GM21447 (cell line): Measurements from ENCODE around the gene FMN2.

Experiments
- ATAC-seq: cut with Tn5 transposase; IDR thresholded peaks from one replicate; pipeline ENCODE4 v1.9.1; 2021; ENCODE audit not compliant: unreplicated experiment

FMN2 gene

DNA sequence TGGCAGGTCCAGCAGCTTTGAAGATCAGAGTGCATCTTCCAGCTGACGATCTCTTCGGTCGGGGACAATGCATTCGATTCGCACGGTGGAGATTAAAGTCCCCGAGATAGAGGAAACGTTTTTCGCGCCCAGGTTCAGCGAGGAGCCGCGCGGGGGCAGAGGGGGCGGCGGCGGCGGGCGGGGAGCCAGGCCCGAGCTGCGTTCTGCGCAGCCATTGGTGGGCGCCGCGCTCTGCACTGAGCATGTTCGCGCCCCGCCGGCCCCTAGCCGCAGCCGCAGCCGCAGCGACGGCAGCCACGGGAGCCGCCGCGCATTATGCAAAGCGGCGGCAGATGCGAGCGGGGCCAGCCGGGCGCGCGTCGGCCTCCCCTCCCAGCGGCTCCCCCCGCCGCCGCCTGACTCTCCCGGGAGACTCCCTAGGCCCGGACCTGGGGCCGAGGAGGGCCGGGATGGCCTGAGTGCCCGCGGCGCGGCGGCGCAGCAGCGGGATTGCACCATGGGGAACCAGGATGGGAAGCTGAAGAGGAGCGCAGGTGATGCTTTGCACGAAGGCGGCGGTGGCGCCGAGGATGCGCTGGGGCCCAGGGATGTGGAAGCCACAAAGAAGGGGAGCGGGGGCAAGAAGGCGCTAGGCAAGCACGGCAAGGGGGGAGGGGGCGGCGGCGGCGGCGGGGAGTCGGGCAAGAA, at the start of gene FMN2:
FMN2 (plus strand) TSS at position 270 of the 687 bp plus-strand sequence; CDS start at position 497, 227 bp downstream.
- ATAC-seq, result no peak

DNA sequence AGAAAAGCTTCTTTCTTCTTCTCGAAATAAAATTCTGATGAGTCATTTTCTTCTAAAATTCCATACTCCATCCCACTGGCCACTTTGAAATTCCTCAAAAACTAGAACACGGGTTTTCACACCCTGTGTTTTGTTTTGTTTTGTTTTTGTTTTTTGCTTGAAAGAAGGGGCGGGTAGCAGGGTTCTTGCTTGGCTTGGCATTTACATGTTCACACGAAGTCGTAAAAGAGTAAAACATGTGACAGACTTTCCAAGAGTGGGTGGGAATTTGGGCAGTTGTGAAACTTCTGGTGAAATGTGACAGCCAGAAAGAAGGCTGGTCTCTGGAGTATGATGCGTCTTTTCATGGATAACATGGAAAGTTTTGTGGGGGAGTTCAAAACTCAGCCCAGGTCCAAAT, 47.1 kb upstream of the FMN2 start:
- ATAC-seq, result no peak

DNA sequence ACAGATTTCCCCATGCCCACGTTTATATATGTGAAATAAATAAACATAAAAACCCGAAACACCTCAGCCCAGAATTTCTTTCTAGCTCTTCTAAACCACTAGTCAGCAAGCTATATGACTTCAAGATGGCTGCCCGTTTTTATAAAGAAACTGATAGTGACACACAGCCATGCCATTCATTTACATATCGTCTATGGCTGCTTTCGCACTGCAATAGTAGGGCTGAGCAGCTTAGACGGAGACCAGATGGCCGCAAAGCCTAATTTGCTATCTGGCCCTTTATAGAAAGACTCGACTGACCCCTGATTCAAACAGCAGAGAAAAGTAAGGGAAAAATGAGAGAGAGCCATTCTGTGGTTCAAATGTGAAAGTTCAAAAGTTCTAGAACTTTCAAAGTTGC, 45.7 kb upstream of the FMN2 start:
- ATAC-seq, result no peak

DNA sequence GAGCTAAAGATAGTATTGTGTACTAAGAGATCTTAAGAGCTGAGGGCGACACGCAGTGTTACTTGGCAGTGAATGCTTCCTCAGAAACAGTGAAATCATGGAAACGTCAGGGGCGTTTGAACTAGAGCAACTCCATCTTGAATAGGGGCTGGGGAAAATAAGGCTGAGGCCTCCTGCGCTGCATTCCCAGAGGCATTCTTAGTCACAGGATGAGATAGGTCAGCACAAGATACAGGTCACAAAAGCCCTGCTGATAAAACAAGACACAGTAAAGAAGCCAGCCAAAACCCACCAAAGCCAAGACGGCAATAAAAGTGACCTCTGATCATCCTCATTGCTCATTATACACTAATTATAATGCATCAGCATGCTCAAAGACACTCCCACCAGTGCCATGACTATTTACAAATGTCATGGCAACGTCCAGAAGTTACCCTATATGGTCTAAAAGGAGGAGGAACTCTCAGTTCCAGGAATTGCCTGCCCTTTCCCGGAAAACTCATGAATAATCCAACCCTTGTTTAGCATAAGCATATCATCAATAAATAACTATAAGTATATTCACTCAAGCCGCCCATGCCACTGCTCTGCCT, 37.5 kb upstream of the FMN2 start:
- no peak for ATAC-seq

DNA sequence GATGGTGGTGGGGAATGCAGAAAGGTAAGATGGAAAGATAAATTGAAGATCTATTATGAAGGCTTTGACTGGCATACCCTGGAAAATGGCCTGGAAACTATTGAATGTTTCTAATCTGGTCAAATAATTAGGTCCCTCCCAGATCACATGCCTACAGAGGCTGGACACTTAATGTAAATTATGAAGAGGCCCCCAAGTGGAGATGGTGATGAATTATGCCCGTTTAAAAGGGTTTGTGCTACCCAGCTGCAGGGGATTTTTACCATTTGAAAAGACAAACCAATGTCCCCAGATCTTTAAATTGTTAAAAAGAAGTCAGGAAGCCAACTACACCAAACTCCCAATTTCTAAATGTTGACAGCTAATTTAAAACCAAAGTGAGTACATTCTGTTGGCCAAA, 35.7 kb upstream of the FMN2 start:
- ATAC-seq, result no peak

DNA sequence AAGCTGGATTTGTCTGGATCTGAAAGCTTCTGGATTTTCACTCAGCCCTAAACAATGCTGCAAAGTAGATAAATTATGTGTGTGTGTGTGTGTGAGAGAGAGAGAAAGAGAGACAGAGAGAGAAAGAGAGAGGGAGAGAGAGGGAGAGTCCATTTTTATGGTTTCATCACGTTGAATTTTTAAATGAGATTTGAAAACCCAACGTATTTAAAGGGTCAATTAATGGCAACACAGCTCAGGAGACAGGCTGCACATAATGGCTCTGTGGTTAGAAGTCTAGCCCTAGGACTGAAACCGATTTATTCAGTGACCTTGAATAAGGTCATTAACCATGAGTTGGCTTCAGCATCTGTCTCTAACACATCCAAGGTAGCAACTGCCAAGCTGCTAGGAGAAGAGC, 35.3 kb upstream of the FMN2 start:
- ATAC-seq, result no peak

DNA sequence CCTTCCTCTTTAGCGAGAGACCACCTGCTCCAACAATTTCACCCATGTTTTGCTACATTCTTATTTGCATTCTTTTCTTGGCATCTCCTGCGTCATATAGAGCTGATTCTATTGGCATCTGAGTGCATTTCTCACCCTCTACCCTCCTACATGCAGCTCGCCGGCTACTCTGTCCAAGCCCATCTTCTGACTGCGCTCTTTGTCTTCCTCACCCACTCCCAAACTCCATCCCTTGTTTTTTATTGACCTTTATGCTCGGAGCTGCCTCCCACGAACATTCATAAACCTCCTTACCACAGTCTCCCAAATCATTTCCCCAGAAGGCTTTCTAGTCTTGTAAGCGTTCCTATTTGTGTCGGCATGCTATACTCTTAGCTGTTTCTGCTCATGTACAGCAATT, 33.6 kb upstream of the FMN2 start:
- ATAC-seq, result no peak

DNA sequence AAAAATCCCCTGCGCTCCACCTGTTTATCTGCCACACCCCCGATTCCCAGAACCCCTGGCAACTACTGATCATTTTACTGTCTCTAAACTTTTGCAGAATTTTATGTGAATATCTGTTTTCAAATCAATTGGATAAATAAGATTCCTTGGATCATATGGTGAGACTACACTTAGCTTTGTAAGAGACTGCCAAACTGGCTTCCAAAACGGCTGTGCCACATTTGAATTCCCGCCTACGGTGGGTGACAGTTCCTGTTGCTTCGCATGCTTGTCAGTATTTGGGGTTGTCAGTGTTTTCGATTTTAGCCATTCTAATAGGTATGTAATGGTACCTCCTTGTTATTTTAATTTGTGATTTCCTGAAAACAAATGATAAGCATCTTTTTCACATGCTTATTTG, 22.7 kb upstream of the FMN2 start:
- no peak for ATAC-seq

DNA sequence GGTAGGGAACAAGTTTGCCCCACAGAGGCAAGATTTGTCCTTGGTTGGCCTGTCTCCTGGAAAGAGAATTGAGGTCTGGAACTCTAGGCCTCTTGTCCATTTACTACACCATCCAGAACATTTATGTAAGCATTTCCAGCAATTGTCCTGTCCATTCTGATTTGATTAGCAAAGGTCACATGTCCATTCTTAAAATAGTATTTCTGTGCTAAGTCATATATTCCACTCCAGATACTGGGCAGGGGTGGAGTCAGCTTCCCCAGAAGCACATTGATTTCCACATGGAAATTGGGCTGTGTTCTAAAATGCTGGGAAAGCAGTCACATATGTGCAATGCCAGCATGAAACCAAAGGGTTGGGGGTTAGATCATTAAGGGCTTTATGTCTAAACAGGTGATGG, 21.5 kb upstream of the FMN2 start:
- no peak for ATAC-seq

DNA sequence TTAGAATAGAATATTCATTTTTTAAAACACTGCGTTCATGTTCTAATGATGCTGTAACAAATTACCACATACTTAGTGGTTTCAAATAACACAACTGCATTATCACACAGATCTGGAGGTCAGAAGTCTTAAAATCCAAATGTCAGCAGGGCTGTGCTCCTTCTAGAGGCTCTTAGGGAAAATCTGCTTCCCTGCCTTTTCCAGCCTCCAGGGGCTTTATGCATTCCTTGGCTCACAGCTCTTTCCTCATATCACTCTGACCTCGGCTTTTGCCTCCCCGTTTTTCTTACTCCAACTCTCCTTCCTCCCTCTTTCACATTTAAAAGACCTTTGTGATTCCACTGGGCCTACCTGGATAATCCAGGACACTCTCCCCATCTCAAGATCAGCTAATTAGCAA, 18.6 kb upstream of the FMN2 start:
- ATAC-seq, result no peak

DNA sequence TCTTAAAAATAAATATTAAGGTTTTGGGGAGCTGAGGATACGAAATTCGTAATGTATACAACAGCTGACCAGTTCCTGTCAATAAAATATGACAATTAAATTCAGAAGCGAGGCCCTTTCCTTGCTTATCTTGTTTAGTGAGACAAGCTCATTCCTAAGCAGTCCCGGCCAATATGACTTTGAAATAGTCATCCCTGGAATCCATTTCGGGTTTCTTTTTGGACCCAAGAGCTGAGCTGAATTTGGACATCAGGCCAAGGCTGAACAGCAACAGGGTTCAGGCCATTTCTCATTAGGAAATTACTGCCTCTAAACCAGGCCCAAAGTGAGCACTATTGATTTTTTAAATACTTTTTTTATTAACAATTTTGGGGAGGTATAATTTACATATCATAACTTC, 17.3 kb upstream of the FMN2 start:
- no peak for ATAC-seq

DNA sequence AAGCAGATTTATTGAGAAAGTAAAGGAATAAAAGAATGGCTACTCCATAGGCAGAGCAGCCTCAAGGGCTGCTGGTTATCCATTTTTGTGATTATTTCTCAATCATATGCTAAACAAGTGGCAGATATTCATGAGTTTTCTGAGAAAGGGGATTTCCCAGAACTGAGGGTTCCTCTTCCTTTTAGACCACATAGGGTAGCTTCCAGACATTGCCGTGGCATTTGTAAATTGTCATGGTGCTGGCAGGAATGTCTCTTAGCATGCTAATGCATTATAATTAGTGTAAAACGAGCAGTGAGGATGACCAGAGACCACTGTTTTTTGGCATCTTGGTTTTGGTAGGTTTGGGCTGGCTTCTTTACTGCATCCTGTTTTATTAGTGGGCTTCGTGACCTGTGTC, 16.8 kb upstream of the FMN2 start:
- ATAC-seq, result no peak

DNA sequence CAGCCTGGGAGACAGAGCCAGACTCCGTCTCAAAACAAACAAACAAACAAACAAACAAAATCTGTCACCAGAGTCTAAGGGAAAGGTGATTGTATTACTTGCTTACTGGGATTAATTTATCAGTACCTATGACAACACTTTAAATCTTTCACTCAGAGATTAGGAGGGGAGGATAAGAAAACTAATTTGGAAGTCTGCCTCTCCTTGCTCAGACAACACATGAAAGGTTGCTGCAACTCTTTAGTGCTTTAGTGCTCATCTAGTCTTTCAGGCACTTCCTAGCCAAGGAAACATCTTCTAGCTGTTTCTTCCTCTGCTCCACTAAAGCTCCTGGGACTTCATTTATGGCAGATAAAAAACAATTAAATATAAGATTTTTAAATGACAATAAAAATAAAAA, 7.3 kb upstream of the FMN2 start:
- ATAC-seq, result no peak

DNA sequence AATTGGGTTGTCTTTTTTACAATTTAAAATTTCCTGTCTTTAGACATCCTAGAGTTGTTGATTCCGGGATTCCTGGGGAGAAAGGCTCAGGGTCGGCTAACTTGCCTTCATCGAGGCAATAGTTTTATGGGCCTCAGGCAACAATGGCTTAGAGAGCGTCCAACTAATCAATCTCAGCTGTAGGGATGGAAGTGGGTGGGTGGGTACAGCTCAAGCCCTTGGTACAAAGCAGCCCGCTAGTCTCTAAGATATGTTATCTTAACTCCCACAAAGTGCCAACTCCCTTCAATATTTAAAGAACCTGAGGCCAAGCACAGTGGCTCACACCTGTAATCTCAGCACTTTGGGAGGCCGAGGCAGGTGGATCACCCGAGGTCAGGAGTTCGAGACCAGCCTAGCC, 6.9 kb upstream of the FMN2 start:
- ATAC-seq, result no peak

DNA sequence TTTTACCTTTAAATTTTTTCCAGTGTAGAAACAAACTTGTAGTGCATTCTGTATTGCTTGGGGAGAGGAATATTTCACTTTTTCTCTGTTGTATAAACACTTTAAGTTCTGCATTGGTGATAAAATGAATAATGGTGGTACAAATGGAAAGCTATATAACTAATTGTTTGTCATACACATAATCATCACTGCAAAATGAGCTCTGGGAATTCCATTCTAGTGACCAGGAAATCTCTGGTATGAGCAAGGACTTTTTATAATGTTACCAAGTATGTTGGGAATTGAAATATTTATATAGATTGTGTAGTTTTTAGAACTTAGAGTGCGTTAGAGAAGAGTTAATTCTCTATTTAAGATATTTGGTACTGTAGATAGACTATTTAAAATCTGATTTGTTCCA, 5.0 kb upstream of the FMN2 start:
- no peak for ATAC-seq

DNA sequence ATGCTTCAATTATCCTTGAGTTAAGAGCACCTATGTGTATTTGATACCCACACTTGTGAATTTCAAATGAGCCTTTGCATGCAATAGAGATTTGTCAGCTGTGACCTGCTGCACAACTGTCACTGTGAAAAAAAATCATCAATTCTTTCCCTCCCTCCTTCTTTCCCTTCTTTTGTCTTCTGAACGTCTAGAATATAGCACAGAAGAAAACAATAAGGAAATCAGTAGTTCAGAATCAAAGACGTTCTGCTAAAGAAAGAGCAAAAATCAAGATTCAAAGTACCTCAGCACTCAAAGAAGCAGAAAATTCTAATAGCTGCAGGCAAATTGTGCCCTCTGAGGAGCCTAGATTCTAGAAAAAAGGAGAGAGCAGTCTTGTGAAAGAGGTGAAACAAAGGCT, 1.7 kb upstream of the FMN2 start:
- ATAC-seq, result no peak

DNA sequence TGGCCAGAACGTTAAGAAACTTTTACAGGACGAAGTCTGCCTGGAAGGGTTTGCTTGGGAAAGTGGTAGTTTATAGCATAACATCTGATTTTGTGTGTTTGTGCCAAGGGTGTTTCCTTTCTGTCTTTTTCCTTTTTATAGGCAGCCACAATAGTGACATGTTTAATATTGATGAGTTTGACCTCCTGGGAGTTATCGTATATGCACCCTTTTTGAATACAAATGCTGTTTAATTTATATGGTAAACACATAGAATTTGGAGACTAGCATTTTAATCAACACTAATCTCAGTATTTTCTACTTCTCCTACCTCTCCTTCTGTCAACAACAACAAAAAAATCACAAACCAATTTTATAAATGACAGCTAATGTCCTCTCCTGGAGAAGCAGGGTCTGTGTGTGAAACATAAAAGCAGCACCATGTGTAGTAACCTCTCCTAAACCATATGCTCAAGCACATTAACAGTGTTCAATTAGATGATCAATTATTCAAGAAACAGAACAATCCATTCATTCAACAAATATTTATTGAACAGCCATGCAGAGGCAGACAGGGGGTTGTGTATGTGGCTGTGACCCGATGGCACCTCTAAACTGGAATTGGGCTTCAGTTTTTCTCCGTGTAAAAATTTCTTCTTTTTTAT, 604 bp upstream of the FMN2 start:
- no peak for ATAC-seq

DNA sequence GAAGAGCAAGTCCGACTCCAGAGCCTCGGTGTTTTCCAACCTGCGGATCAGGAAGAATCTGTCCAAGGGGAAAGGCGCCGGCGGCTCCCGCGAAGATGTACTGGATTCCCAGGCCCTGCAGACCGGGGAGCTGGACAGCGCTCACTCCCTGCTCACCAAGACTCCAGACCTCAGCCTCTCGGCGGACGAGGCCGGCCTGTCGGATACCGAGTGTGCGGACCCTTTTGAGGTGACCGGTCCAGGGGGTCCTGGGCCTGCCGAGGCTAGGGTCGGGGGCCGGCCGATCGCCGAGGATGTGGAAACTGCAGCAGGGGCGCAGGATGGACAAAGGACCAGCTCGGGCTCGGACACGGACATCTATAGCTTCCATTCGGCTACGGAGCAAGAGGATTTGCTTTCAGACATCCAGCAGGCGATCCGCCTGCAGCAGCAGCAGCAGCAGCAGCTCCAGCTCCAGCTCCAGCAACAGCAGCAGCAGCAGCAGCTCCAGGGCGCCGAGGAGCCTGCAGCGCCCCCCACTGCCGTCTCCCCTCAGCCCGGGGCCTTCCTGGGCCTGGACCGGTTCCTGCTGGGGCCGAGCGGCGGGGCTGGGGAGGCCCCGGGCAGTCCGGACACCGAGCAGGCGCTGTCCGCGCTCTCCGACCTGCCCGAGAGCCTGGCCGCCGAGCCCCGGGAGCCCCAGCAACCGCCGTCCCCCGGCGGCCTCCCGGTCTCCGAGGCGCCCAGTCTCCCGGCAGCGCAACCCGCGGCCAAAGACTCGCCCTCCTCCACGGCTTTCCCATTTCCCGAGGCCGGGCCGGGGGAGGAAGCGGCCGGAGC, 827 bp downstream of the FMN2 start:
- ATAC-seq, result no peak

DNA sequence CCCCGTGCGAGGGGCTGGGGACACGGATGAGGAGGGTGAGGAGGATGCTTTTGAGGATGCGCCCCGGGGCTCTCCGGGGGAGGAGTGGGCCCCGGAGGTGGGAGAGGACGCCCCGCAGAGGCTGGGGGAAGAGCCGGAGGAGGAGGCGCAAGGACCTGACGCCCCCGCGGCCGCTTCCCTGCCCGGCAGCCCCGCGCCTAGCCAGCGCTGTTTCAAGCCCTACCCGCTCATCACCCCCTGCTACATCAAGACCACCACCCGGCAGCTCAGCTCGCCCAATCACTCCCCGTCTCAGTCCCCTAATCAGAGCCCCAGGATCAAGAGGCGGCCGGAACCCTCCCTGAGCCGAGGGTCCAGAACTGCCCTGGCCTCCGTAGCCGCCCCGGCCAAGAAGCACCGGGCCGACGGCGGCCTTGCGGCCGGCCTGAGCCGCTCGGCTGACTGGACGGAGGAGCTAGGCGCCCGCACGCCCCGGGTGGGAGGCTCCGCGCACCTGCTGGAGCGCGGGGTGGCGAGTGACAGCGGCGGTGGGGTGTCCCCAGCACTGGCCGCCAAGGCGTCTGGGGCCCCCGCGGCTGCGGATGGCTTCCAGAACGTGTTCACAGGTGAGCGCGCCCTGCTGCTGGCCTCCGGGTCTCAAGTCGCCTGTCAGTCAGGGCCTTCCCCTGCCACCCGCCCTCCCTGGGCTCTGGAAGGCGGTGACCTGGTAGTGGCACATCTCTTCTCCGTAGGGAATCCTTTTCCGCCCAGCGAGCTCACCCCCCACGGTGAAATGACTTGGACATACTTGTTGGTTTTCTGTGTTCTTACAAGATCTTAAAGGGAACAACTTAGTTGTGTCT, 1.7 kb downstream of the FMN2 start:
- no peak for ATAC-seq

DNA sequence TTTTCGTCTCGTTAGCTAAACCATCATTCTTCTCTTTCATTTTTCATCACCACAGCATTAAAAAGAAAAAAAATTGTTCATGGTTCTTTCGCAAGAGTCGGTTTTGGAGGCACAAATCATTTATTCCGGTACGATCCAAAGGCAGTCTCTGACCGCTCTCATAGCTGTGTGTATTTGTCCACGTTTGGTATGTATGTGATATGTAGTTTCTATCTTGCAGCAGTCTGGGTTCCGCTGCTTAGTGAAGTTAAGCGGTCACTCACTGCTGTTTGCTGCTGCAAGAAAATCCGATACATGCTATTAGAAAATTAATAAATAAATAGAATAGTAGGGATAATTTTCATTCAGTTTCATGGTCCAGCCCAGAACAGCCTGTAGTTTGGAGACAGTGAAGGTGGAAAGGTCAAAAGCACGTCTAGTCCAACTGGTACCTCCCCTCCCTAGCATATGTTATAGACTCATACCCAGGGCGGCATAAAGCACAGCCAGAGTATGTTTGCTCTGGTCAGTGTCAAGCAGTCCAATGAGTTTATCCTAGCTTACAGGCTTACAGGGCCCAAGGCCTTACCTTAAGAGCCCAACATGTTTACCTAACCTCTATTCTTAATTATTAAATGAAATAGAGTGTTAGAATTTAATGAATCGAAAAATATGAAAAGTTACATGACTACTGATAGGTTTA, 2.5 kb downstream of the FMN2 start:
- no peak for ATAC-seq
